Measurements from ENCODE around the gene KRTAP5-2.

Gene KRTAP5-2

DNA sequence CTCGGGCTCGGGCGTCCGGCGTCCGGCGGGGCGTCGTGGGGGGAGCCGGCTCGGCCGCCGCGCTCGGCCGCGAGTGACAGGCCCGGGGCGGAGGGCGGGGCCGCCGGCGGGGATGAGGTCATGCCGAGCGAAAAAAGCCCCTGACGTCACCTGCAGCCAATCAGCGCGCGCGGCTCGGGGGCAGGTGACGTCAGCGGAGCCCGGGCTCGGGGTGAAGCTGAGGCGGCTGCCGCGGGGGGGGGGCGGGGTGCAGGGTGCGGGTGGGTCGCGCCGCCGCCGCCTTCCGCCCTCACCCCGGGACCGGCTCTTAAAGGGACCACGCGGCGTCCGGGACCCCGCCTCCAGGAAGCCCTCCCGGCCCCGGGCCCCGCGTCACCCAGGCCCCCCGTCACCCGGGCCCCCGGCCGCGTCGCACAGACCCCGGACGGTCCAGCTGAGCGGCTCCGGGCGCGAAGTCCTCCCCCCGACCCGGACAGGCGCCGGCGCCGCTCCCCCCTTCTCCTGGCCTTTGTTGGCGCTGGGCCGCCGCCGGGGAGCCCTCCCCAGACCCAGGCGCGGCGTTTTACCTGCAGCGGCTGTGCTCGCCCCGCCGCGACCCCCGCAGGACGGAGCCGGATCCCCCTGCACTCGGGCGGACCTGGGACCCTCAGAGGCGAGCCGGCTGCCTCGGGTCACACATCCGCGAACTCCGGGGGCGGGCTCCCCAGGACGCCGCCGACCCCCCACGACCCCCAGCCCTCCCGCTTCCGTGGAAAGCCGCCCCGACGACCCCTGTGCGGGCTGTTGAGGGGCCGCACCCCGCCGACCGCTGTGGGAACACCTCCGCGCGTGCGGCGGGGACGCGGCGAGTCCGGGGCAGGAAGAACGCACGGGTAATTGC, 25.7 kb downstream of the KRTAP5-2 start, which contains the start of gene DUSP8:
DUSP8 (minus strand) TSS at position 75 of the 880 bp plus-strand sequence. CDS start 6,445 bp downstream, outside the sequence.
- no peak for DNase-seq (ENCODE audit: low read depth)
- H3K4me3 ChIP-seq (ENCODE audit: low read depth, low read length): peak within 1 kb of the TSS; percentile 83
- no peak for TF ChIP-seq CTCF (IDR thresholded peaks at IDR 0.05; ENCODE audit: control insufficient read depth, extremely low read depth, insufficient read depth)

GRCh38 chr11:1571760-1572196, 26.3 kb downstream of the KRTAP5-2 start:
- no peak for TF ChIP-seq CTCF (IDR thresholded peaks at IDR 0.05; ENCODE audit: control insufficient read depth, extremely low read depth, insufficient read depth)
- DNase-seq (ENCODE audit: low read depth): no peak
- H3K4me3 ChIP-seq (ENCODE audit: low read depth, low read length): peak overlapping the region; percentile 83

DNA sequence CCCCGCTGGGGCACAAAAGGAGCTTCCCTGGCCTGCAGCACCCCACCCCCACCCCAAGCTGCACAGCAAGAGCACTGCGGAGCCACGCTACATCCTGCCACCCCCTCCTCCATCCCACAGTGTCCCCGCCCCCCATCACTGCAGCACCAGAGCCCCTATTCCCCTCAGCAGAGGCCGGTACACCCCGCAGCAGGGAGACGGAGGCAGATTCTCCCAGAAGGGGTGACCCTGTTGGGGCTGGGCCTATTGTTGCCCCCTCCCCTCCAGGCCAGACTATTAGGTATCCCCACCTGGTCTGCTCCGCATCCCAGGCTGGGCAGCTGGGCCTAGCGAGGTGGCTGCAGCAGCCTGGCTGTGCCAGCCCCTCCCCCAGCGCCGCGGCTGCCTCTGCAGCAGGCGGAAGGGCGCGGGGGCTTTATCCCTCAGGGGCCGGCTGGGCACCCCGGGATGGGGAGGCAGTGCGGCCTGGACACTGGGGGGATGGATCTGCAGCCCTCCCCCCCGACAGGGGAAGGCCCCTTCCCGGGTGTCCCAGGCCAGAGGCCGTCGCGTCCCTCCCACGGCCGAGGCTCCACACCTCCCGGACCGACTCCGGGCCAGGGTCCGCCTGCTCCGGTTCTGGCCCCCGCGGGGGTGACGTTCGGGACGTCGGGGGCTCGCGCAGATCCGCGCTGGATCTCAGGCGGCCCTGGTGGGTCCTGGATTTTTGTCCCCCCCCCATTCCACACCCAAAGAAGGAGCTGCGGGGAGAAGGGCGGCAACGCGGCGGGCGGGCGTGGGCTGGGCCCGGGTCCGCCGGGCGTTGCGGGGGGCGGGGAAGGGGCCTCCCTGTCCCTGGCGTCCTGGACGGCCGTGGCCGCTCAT, 27.0 kb downstream of the KRTAP5-2 start:
- no peak for TF ChIP-seq CTCF (IDR thresholded peaks at IDR 0.05; ENCODE audit: control insufficient read depth, extremely low read depth, insufficient read depth)
- no peak for DNase-seq (ENCODE audit: low read depth)
- peak overlapping the region; percentile 83 for H3K4me3 ChIP-seq (ENCODE audit: low read depth, low read length)

GRCh38 chr11:1570531-1570895, 27.6 kb downstream of the KRTAP5-2 start:
- peak overlapping the region; percentile 83 for H3K4me3 ChIP-seq (ENCODE audit: low read depth, low read length)
- no peak for DNase-seq (ENCODE audit: low read depth)

GRCh38 chr11:1570001-1570453, 28.1 kb downstream of the KRTAP5-2 start:
- DNase-seq (ENCODE audit: low read depth): no peak
- no peak for TF ChIP-seq CTCF (IDR thresholded peaks at IDR 0.05; ENCODE audit: control insufficient read depth, extremely low read depth, insufficient read depth)
- no peak overlapping the region for H3K4me3 ChIP-seq (ENCODE audit: low read depth, low read length)

More at GRCh38 chr11:1570531-1570895, 27.6 kb downstream of the KRTAP5-2 start:
- no peak for TF ChIP-seq CTCF (IDR thresholded peaks at IDR 0.05; ENCODE audit: control insufficient read depth, extremely low read depth, insufficient read depth)

DNA sequence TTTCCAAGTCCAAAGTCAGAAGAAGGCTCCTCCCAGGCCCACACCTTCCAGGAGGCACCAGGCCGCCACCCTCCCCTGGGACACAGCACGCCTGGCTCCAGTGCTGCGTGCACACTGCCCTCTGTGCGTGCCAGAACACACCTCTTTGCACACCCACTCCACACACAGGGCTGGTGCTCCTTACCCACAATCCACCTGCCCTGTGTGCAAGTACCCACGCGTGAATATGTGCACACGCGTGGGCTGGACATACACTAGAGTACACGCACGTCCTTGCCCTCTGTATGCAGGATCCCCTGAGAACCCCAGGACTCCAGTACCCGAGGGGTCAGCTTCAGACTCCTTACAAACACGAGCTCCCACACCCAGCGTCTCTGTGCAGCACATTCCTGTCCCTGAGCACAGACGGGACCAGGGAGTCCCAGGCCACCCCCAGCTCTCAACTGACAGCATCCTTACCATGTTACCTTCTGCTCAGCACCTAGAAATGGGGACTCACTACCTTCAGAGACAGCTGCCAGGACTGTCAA, 28.8 kb downstream of the KRTAP5-2 start:
- TF ChIP-seq CTCF (IDR thresholded peaks at IDR 0.05; ENCODE audit: control insufficient read depth, extremely low read depth, insufficient read depth): no peak
- H3K4me3 ChIP-seq (ENCODE audit: low read depth, low read length): no peak overlapping the region
- DNase-seq (ENCODE audit: low read depth): no peak

All from LNCaP clone FGC (cell line).